ENCODE data around the gene TSSK3. TPM values are rescaled to one million over a fixed set of nuclear protein-coding genes. Genes with fewer than 3 reads are reported as not detected.

Gene TSSK3
- total and polyA plus RNA-seq, 2 of the 8 experiments (the other 6 are each of a cell fraction or from before 2014, with no cell fraction given) = 1.2 TPM

GRCh38 chr1:32404946-32405345 lies 42.6 kb downstream of the TSSK3 start:
- Histone ChIP-seq H3K4me3 (ENCODE audit: extremely low read depth in 1 of 4, insufficient read depth in 2 of 4, low read depth in 3 of 4, low read length in 4 of 4) (no peak overlapping the region), H4K5ac (ENCODE audit: insufficient read length, low read depth, low read length) (no peak overlapping the region), H4K8ac (ENCODE audit: extremely low read depth, insufficient read depth, low read length) (no peak overlapping the region), H3K9ac (replicated peaks in 1 of 4; ENCODE audit: extremely low read depth in 1 of 4, low read depth in 3 of 4, low read length in 3 of 4) (no peak overlapping the region), H3K79me1 (ENCODE audit: low read depth, low read length) (no peaks in the 10 kb centered on the region), H3K18ac (ENCODE audit: extremely low read depth, low read length) (no peak overlapping the region), H4K91ac (replicated peaks; ENCODE audit: insufficient read length, low read length) (no peak overlapping the region), H3K79me2 (ENCODE audit: control insufficient read depth in 1 of 2, insufficient read depth in 2 of 2, low read length in 2 of 2) (no peaks in the 10 kb centered on the region), H3K56ac (replicated peaks; ENCODE audit: insufficient read length, low read depth, low read length) (no peak overlapping the region), H2BK15ac (ENCODE audit: low read length) (no peak overlapping the region), H3K4me1 (replicated peaks in 1 of 4; ENCODE audit: control insufficient read depth in 3 of 4, insufficient read depth in 4 of 4, low read length in 3 of 4) (no peaks in the 10 kb centered on the region; a peak in 1 of 7 replicates), H2BK120ac (replicated peaks; ENCODE audit: low read depth, low read length) (no peak overlapping the region), H2BK20ac (ENCODE audit: low read length) (no peak overlapping the region), H2AFZ (ENCODE audit: low read length) (no peak overlapping the region), H4K20me1 (replicated peaks in 1 of 2; ENCODE audit: control insufficient read depth in 1 of 2, insufficient read depth in 2 of 2, low read length in 2 of 2) (no peaks in the 10 kb centered on the region), H3K27ac (ENCODE audit: low read depth, low read length) (no peak overlapping the region), H3K23me2 (ENCODE audit: low read depth, low read length) (no peaks in the 10 kb centered on the region), H3K36me3 (ENCODE audit: control insufficient read depth in 2 of 4, insufficient read depth in 4 of 4, low read length in 3 of 4) (no peaks in the 10 kb centered on the region), H3K9me3 (ENCODE audit: insufficient read depth in 2 of 2, low read depth in 1 of 2, low read length in 1 of 2) (no peaks in the 10 kb centered on the region), H2BK12ac (ENCODE audit: low read depth, low read length) (no peak overlapping the region), H3K4me2 (ENCODE audit: insufficient read depth in 1 of 2, low read depth in 2 of 2, low read length in 2 of 2) (no peak overlapping the region), H3K14ac (ENCODE audit: insufficient read length) (no peak overlapping the region), H3K23ac (ENCODE audit: insufficient read length) (no peak overlapping the region), H2AK5ac (ENCODE audit: low read depth, low read length) (no peak overlapping the region), H3K4ac (replicated peaks; ENCODE audit: insufficient read length, low read depth, low read length) (no peak overlapping the region), H2BK5ac (ENCODE audit: low read depth, low read length) (no peak overlapping the region), H3K27me3 (replicated peaks in 1 of 4; ENCODE audit: control insufficient read depth in 3 of 4, extremely low read depth in 1 of 4, insufficient read depth in 3 of 4, low read length in 3 of 4) (no peaks in the 10 kb centered on the region)
- CTCF ChIA-PET (ENCODE audit: partially characterized antibody) = interaction anchor here (0.6 to 1.5 kb wide), 6 partner anchors 8 to 596 kb away, joined by 3 to 6 read pairs (median 3); no protein-coding TSS in a partner anchor
- FAIRE-seq (no peak), DNase-seq (ENCODE audit: low read depth in 1 of 2, low spot score in 2 of 2) (no peak)
- 41% methylated on average over 2 of the region's 2 CpGs; no CpG with 5 or more reads in 1 of the 2 experiments for WGBS, 2 experiments (ENCODE audit: extremely low coverage in 1 of 2, insufficient coverage in 1 of 2, insufficient read length in 1 of 2, insufficient replicate concordance in 2 of 2, low coverage in 1 of 2, low lambda C conversion rate in 2 of 2, missing lambda C conversion rate in 1 of 2)
- POLR2A ChIA-PET (ENCODE audit: partially characterized antibody) = interaction anchor here (1.1 to 1.9 kb wide), 2 partner anchors 9 to 113 kb away, joined by 3 to 4 read pairs; partner anchors contain the start of gene HDAC1
- no peak for TF ChIP-seq POU5F1 (IDR thresholded peaks at IDR 0.05; ENCODE audit: low read depth, low read length)
- no peak for TF ChIP-seq SIRT6 (IDR thresholded peaks at IDR 0.05; ENCODE audit: low read length)
- no peak for TF ChIP-seq NRF1 (IDR thresholded peaks at IDR 0.05; ENCODE audit: low read depth, low read length)
- no peak for TF ChIP-seq BRCA1 (IDR thresholded peaks at IDR 0.05; ENCODE audit: low read depth, low read length)
- TF ChIP-seq TAF1 (IDR thresholded peaks at IDR 0.05; ENCODE audit: low read depth, low read length) = no peak

All from H1 (cell line).